K562 (cell line): ENCODE results near the gene HSPB1. TPM values are rescaled to one million over a fixed set of nuclear protein-coding genes. Genes with fewer than 3 reads are reported as not detected.

Source experiments
- BCOR ChIP-seq: fragments of 450-650 bp; IDR thresholded peaks from 2 replicates; pipeline ENCODE4 v1.6.1; 2016
- CREB5 ChIP-seq: fragments of 250-450 bp; sonication (Bioruptor Pico); IDR thresholded peaks from 2 replicates; pipeline ENCODE4 v1.5.0; 2020; ENCODE audit warnings: mild to moderate bottlenecking
- CTCF ChIP-seq, 3 experiments: IDR thresholded peaks in 2 of 3; conservative IDR thresholded peaks in 1 of 3; 2 replicates each; pipeline ENCODE4 v1.5.1; 2011 to 2012; ENCODE audit warnings: low read length in 3 of 3, mild to moderate bottlenecking in 3 of 3, control low read depth in 2 of 3, improper control_type of control experiment in 1 of 3, inconsistent platforms in 1 of 3, low read depth in 1 of 3, mixed read lengths in 1 of 3, moderate library complexity in 1 of 3; ENCODE audit not compliant: insufficient read depth in 2 of 3
- LARP7 ChIP-seq: fragments of 450-650 bp; IDR thresholded peaks from 2 replicates; pipeline ENCODE4 v1.6.1; 2016
- NR2F6 ChIP-seq: fragments of 450-650 bp; formaldehyde crosslinking; IDR thresholded peaks from 2 replicates; pipeline ENCODE4 v1.4.0; 2020; ENCODE audit warnings: mild to moderate bottlenecking
- RBM25 ChIP-seq: fragments of 200-400 bp; formaldehyde crosslinking; IDR thresholded peaks from 2 replicates; pipeline ENCODE4 v1.6.1; 2018; ENCODE audit warnings: low read length, low read depth, moderate library complexity; ENCODE audit not compliant: severe bottlenecking
- RNF2 ChIP-seq: sonication (generic); IDR thresholded peaks from 2 replicates; pipeline ENCODE4 v1.6.1; 2016
- SMAD3 ChIP-seq: fragments of 450-650 bp; formaldehyde crosslinking; conservative IDR thresholded peaks from 2 replicates; pipeline ENCODE4 v1.4.0; 2020; ENCODE audit warnings: mild to moderate bottlenecking
- SP2 ChIP-seq: IDR thresholded peaks from 2 replicates; pipeline ENCODE4 v1.6.1; 2011; ENCODE audit warnings: mild to moderate bottlenecking, low read depth, low read length, moderate library complexity; ENCODE audit not compliant: poor library complexity, severe bottlenecking; ENCODE audit errors: extremely low read depth
- STAT5A ChIP-seq: IDR thresholded peaks from 2 replicates; pipeline ENCODE4 v1.6.1; 2012; ENCODE audit warnings: low read length, inconsistent platforms, borderline replicate concordance
- ZBTB33 ChIP-seq: sonication (generic); formaldehyde crosslinking; IDR thresholded peaks from 2 replicates; pipeline ENCODE4 v1.8.1; 2023; ENCODE audit warnings: mild to moderate bottlenecking, missing genetic modification reagents
- ZBTB40 ChIP-seq, 2 experiments: fragments of 450-650 bp in 1 of 2; sonication (generic) in 1 of 2; formaldehyde crosslinking in 1 of 2; IDR thresholded peaks; 2 replicates each; pipeline versions ENCODE4 v1.7.1 to v1.9.0; 2016 to 2022; ENCODE audit warnings: inconsistent platforms in 1 of 2, mild to moderate bottlenecking in 1 of 2, missing genetic modification reagents in 1 of 2
- ZNF57 ChIP-seq: fragments of 450-650 bp; formaldehyde crosslinking; IDR thresholded peaks from 2 replicates; pipeline ENCODE4 v1.4.0; 2020; ENCODE audit warnings: mild to moderate bottlenecking, moderate library complexity
- polyA plus RNA-seq, 8 experiments: library from polyadenylated mRNA; depleted of rRNA in 4 of 8; stranded (reverse) in 5 of 8; unstranded in 3 of 8; fragments of >200 nt; fragmentation: Nextera tagmentation in 2 of 8; fragmentation: Illumina TruSeq in 1 of 8; extraction: Ambion mirVana in 2 of 8; extraction: Trizol in 1 of 8; gene quantifications; 2 replicates each; pipeline versions ENCODE4 v1.2.1 to v1.2.3, GENCODE V29; 2011 to 2014; ENCODE audit warnings: inconsistent platforms in 1 of 8, missing spikeins in 1 of 8
- total RNA-seq, 7 experiments: library from RNA; depleted of rRNA in 6 of 7; stranded (reverse); fragments of >200 nt in 6 of 7; fragmentation: Illumina TruSeq in 2 of 7; extraction: Trizol in 2 of 7; gene quantifications; 2 replicates each; pipeline versions ENCODE4 v1.2.1 to v1.2.3, GENCODE V29; 2011 to 2021; ENCODE audit warnings: low replicate concordance in 1 of 7

The HSPB1 gene
- total and polyA plus RNA-seq, 9 of the 15 experiments (the other 6 are each of a cell fraction or from before 2014, with no cell fraction given) = 27.1 to 522 (median 138) TPM

GRCh38 chr7:76317782-76318487 is 15.5 kb downstream of the HSPB1 start (continued):
- TF ChIP-seq ZBTB33 (CRISPR knock-in tag) = no peak
- TF ChIP-seq SP2 = peak; percentile 35
- TF ChIP-seq RNF2 = no peak
- TF ChIP-seq STAT5A = no peak
- no peak for TF ChIP-seq CREB5 (CRISPR knock-in tag)
- TF ChIP-seq SMAD3 (CRISPR knock-in tag) = no peak
- TF ChIP-seq RBM25 = peak; percentile 90
- no peak for TF ChIP-seq NR2F6
- TF ChIP-seq CTCF (IDR thresholded peaks at IDR 0.05 in 2 of 3, conservative IDR thresholded peaks at IDR 0.05 in 1 of 3; ENCODE audit: insufficient read depth in 2 of 3, low read depth in 1 of 3, low read length in 3 of 3) = no peak
- 0 out of 2 replicates have a peak, but pooled peaks have one; percentile 14 for TF ChIP-seq ZBTB40 (IDR thresholded peaks at IDR 0.05)
- TF ChIP-seq ZBTB40 (CRISPR knock-in tag; IDR thresholded peaks at IDR 0.05) = no peak
- TF ChIP-seq ZNF57 (CRISPR knock-in tag) = no peak
- TF ChIP-seq LARP7 = no peak
- peak; percentile 49; the same call in 1 of the 2 replicates for TF ChIP-seq BCOR
